Transverse colon (tissue), 3 donors: ENCODE data around the gene RBBP5.

Experiments
- CTCF ChIP-seq, 5 experiments: fragments of 200-600 bp in 3 of 5; fragments of 450-650 bp in 2 of 5; sonication (generic) in 3 of 5; IDR thresholded peaks; 1 replicate in 2 of 5; 2 replicates in 3 of 5; pipeline ENCODE4 v1.5.1; 2016 to 2017; ENCODE audit warnings: antibody characterized with exemption in 5 of 5, inconsistent platforms in 3 of 5, mild to moderate bottlenecking in 2 of 5, moderate library complexity in 1 of 5
- POLR2A ChIP-seq: fragments of 450-650 bp; IDR thresholded peaks from one replicate; pipeline ENCODE4 v1.6.1; 2016; ENCODE audit warnings: antibody characterized with exemption, mild to moderate bottlenecking, moderate library complexity

GRCh38 chr1:205108464-205108863 lies 13.3 kb downstream of the RBBP5 start:
- TF ChIP-seq POLR2A (no peak), CTCF (IDR thresholded peaks at IDR 0.05) (no peak)
